ENCODE results near the gene LTB. TPM values are rescaled to one million over a fixed set of nuclear protein-coding genes. Genes with fewer than 3 reads are reported as not detected.

The LTB gene, protein sequence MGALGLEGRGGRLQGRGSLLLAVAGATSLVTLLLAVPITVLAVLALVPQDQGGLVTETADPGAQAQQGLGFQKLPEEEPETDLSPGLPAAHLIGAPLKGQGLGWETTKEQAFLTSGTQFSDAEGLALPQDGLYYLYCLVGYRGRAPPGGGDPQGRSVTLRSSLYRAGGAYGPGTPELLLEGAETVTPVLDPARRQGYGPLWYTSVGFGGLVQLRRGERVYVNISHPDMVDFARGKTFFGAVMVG
- total RNA-seq (2014; rRNA removed; shearing (Covaris generic)), result not detected in 2 replicates
- 0.12 and 0.45 TPM in 2 replicates for polyA plus RNA-seq (2015; cell fraction: cytosol; rRNA removed)
- 0.45 TPM in 1 of 2 replicates, not detected in the other for polyA plus RNA-seq (2015; cell fraction: nucleus; rRNA removed)

DNA sequence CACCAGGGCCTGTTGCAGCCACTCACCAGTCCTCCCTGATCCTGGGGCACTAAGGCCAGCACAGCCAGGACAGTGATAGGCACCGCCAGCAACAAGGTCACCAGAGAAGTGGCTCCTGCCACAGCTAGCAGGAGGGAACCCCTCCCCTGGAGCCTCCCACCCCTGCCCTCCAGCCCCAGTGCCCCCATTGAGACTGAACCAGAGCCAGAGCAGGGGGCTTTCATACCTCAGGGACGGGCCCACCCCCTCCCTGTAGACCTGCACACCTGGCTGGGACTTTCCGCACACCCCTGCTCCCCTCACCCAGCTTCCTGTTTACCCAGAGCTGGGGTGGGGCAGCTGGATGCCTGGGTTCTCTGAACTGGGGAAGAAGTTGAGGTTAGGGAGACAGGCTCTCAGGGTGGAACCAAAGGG is at the start of gene LTB:
Gene LTB (minus strand): TSS at position 195 of the 414 bp plus-strand sequence. CDS start 7 bp downstream, at position 188.
- no peak for DNase-seq (ENCODE audit: low read depth)

GRCh38 chr6:31631681-31632278 is 49.6 kb upstream of the LTB start:
- no peak for DNase-seq (ENCODE audit: low read depth)

DNA sequence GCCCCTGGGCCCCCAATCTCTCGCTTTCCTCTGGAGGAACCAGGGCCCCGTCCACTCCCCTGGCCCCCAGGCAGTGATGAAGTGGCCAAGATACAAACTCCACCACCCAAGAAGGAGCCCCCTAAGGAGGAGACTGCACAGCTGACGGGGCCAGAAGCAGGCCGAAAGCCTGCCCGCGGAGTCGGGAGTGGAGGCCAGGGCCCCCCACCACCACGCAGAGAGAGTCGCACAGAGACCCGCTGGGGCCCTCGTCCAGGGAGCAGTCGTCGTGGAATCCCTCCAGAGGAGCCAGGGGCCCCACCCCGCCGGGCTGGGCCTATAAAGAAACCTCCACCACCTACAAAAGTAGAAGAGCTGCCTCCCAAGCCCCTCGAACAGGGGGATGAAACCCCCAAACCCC is 49.0 kb upstream of the LTB start:
- DNase-seq (ENCODE audit: low read depth), result no peak

DNA sequence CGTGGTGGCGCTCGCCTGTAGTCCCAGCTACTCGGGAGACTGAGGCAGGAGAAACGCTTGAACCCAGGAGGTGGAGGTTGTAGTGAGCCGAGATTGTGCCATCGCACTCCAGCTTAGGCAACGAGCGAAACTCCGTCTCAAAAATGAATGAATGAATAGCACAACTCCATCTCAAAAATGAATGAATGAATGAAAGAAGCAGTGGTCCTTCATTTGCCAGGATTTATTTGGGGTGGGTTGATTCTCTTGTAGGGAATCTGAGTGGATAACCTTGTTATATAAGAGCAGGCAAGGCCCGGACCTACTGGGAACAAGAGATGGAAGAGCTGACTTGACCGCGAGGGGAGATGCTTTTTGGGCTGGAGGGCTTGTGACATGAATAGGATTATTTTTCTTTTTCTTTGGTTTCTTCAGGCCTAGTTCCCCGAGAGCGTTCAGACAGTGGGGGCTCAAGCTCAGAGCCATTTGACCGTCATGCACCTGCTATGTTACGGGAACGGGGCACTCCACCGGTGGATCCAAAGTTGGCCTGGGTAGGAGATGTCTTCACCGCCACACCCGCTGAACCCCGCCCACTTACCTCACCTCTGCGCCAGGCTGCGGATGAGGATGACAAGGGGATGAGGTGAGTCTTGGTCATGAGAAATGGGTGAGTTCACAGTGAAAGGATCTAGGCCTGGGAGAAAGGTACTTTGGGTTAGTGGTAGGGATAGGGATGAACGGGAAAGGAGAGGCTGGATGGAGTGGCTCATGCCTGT is 48.1 kb upstream of the LTB start:
- DNase-seq (ENCODE audit: low read depth), result no peak

GRCh38 chr6:31629014-31629413 is 46.8 kb upstream of the LTB start:
- DNase-seq (ENCODE audit: low read depth), result no peak

DNA sequence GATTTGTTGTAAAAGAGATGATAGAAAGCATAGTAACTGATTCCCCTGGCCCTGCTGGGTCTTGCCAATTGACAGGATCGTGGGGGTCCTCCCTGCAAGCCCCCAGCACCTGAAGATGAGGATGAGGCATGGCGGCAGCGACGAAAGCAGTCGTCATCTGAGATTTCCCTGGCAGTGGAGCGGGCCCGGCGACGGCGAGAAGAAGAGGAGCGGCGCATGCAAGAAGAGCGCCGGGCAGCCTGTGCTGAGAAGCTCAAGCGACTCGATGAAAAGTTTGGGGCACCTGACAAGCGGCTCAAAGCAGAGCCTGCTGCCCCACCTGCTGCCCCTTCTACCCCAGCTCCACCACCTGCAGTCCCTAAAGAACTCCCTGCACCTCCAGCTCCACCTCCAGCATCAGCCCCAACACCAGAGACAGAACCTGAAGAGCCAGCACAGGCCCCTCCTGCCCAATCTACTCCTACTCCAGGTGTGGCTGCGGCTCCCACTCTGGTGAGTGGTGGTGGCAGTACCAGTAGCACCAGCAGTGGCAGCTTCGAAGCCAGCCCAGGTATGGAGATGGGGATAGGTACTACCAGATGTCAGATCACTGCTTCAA is 45.6 kb upstream of the LTB start:
- DNase-seq (ENCODE audit: low read depth), result no peak

GRCh38 chr6:31626952-31627351 is 44.7 kb upstream of the LTB start:
- DNase-seq (ENCODE audit: low read depth), result no peak

- DNase-seq (ENCODE audit: low read depth), result no peak
Observed at GRCh38 chr6:31624070-31624469, 41.8 kb upstream of the LTB start.

DNA sequence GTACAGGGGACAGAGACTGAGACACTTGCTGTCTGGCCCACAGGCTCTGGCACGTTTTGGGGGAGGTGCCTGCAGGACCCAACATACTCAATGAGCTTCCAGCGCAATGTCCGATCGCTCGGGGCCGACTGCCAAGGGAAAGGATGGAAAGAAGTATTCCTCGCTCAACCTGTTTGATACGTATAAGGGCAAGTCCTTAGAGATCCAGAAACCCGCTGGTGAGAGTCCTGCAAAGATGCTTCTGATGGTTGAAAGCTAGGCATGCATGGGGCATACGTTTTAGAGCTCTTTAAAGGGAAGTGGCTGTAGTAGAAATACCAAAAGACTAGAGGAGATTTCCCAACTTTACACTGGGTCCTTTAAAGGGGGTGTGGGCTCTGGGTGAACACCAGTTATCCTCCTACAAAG is 40.5 kb upstream of the LTB start:
- no peak for DNase-seq (ENCODE audit: low read depth)

- no peak for DNase-seq (ENCODE audit: low read depth)
Observed at GRCh38 chr6:31621991-31622390, 39.8 kb upstream of the LTB start.

GRCh38 chr6:31621320-31621939 is 39.2 kb upstream of the LTB start:
- DNase-seq (ENCODE audit: low read depth), result no peak

GRCh38 chr6:31620586-31621319 is 38.5 kb upstream of the LTB start, which contains the start of gene PRRC2A:
Gene PRRC2A (plus strand): TSS chr6:31620715. CDS start chr6:31622790, 2,075 bp downstream.
- peak; percentile 62 for DNase-seq (ENCODE audit: low read depth)

DNA sequence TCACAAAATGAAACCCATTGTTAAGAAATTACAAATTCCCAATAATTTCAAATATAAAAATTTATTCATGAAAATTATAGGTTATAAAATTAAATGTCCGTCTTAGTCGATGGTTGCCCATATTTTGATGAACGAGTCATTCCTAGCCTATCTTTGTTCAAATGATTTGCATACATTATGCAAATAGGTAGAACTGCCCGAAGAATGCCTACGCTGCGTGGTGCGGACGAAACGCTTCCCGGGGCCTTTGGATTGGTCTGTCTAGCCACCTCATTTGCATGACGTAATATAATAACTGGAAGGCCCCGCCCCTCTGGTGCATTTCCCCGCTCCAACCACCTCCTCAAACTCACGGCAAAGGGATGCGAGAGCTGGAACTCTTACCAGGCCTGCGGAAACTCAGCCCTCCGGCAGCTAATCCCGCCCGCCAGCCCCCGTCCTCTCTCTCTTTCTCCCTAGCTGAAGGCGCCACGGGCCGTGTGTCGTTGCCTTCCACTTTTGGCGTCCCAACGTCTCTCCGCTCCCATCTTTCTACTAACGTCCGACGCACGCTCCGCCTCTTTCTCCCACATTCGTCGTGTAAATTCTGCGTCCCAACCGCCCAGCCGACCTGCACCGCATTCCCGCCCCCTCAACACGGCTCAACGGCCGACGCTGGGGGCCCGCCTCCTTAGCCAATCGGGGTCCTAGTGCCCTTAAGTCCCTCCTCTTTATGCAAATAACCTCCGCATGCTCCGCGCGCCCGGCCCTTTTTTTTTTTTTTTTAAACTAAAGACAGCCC is 37.8 kb upstream of the LTB start:
- DNase-seq (ENCODE audit: low read depth), result peak; percentile 99

- no peak for DNase-seq (ENCODE audit: low read depth)
Observed at GRCh38 chr6:31617010-31617409, 34.8 kb upstream of the LTB start.

DNA sequence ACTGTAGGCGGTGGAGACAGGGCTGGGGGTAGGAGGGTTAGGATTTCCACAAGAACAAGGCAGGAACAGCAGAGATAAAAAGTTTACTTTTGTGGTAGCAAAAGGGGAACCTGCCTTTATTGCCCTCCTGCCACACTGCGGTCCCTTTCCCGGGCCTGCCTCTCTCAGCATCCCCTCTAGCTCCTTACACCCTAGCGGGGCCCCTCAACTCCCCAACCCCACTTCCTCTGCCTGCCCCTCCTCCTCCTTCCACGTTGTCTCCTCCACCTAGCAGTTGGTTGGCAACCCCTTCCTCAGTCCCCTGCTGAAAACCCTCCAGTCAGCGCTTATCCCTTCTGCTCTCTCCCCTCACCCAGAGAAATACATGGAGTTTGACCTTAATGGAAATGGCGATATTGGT is 33.5 kb upstream of the LTB start:
- no peak for DNase-seq (ENCODE audit: low read depth)

- DNase-seq (ENCODE audit: low read depth), result no peak
Observed at GRCh38 chr6:31614684-31615578, 32.7 kb upstream of the LTB start, which contains the start of gene AIF1. Gene AIF1 (plus strand): TSS chr6:31615234. CDS start chr6:31615330, 96 bp downstream.

DNA sequence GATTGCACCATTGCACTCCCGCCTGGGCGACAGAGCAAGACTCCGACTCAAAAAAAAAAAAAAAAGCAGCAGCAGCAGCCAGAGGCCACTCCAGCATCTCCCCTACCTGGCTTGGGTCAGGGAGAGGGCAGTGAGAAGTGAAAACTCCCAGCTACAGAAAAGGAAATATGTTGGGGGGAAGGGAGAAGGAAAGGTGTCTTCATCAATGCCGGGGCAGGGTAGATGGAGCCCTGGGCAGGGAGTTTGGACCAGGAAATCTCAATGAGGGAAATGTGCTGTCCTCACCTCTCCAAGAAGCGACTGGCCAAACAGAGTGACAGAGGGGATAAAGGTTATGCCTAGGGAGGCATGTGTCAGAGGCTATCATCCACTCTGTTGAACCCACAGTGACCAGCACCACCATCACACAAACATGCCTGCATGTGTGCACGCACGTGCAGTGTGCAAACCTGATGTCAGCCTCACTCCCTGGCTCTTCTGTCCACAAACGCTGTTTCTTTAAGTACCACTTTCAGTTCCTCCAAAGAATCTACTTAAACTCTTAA is 31.9 kb upstream of the LTB start:
- no peak for DNase-seq (ENCODE audit: low read depth)

GRCh38 chr6:31610968-31611367 is 28.7 kb upstream of the LTB start:
- DNase-seq (ENCODE audit: low read depth), result no peak
